H9 (cell line): Measurements from ENCODE around the gene TMCO2. TPM values are rescaled to one million over a fixed set of nuclear protein-coding genes. Genes with fewer than 3 reads are reported as not detected.

Experiments
- DNase-seq: peaks from one replicate; pipeline ENCODE4 v3.0.0-alpha.2; 2017
- H2AFZ ChIP-seq: one replicate; pipeline ENCODE4 v1.6.1; 2013; ENCODE audit warnings: mild to moderate bottlenecking, low read length, control low read depth, moderate library complexity
- H2AK5ac ChIP-seq: 2 replicates; pipeline ENCODE4 v1.6.1; 2013; ENCODE audit warnings: low read length, control low read depth, mixed read lengths; ENCODE audit not compliant: insufficient read length
- H2BK120ac ChIP-seq: one replicate; pipeline ENCODE4 v1.6.1; 2013; ENCODE audit warnings: low read depth, mild to moderate bottlenecking, low read length, control low read depth, inconsistent platforms; ENCODE audit not compliant: poor library complexity, severe bottlenecking
- H2BK12ac ChIP-seq: 2 replicates; pipeline ENCODE4 v1.6.1; 2013; ENCODE audit warnings: low read length, control low read depth, mixed read lengths, low read depth; ENCODE audit not compliant: insufficient read length
- H2BK15ac ChIP-seq: 2 replicates; pipeline ENCODE4 v1.6.1; 2013; ENCODE audit warnings: low read depth, low read length, control low read depth
- H2BK20ac ChIP-seq: one replicate; pipeline ENCODE4 v1.6.1; 2013; ENCODE audit warnings: low read depth, mild to moderate bottlenecking, low read length, control low read depth, inconsistent platforms; ENCODE audit not compliant: poor library complexity, severe bottlenecking
- H2BK5ac ChIP-seq: 2 replicates; pipeline ENCODE4 v1.6.1; 2013; ENCODE audit warnings: low read length, control low read depth, mixed read lengths; ENCODE audit not compliant: insufficient read length
- H3K14ac ChIP-seq: 2 replicates; pipeline ENCODE4 v1.6.1; 2013; ENCODE audit warnings: low read length, control low read depth; ENCODE audit not compliant: insufficient read depth
- H3K18ac ChIP-seq: 2 replicates; pipeline ENCODE4 v1.6.1; 2013; ENCODE audit warnings: low read depth, mild to moderate bottlenecking, mixed read lengths, low read length, control low read depth; ENCODE audit not compliant: insufficient read length
- H3K23ac ChIP-seq: 2 replicates; pipeline ENCODE4 v1.6.1; 2013; ENCODE audit warnings: low read length, control low read depth, mixed read lengths, low read depth; ENCODE audit not compliant: insufficient read length
- H3K23me2 ChIP-seq: 2 replicates; pipeline ENCODE4 v1.6.1; 2013; ENCODE audit warnings: low read depth, mild to moderate bottlenecking, mixed read lengths, low read length, control low read depth; ENCODE audit not compliant: insufficient read length, poor library complexity, severe bottlenecking
- H3K27ac ChIP-seq: 2 replicates; pipeline ENCODE4 v1.5.1; 2013; ENCODE audit warnings: low read length, control low read depth, mixed read lengths, low read depth; ENCODE audit not compliant: insufficient read length
- H3K27me3 ChIP-seq: 2 replicates; pipeline ENCODE4 v1.6.1; 2013; ENCODE audit warnings: low read length, control low read depth, inconsistent platforms; ENCODE audit not compliant: insufficient read depth
- H3K4ac ChIP-seq: 2 replicates; pipeline ENCODE4 v1.6.1; 2013; ENCODE audit warnings: low read depth, mild to moderate bottlenecking, control low read depth, inconsistent platforms, low read length, moderate library complexity
- H3K4me1 ChIP-seq: 2 replicates; pipeline ENCODE4 v1.6.1; 2013; ENCODE audit warnings: low read length, control low read depth, inconsistent platforms; ENCODE audit not compliant: insufficient read depth
- H3K4me2 ChIP-seq: 2 replicates; pipeline ENCODE4 v1.6.1; 2013; ENCODE audit warnings: low read length, control low read depth, mixed read lengths; ENCODE audit not compliant: insufficient read length, insufficient read depth
- H3K56ac ChIP-seq: 2 replicates; pipeline ENCODE4 v1.6.1; 2013; ENCODE audit warnings: low read depth, mild to moderate bottlenecking, mixed read lengths, low read length, control low read depth; ENCODE audit not compliant: insufficient read length
- H3K79me1 ChIP-seq: 2 replicates; pipeline ENCODE4 v1.6.1; 2013; ENCODE audit warnings: low read depth, mild to moderate bottlenecking, moderate library complexity, low read length, control low read depth, inconsistent platforms; ENCODE audit not compliant: insufficient read depth, poor library complexity, severe bottlenecking
- H3K79me2 ChIP-seq: 2 replicates; pipeline ENCODE4 v1.6.1; 2013; ENCODE audit warnings: low read length, control low read depth, inconsistent platforms; ENCODE audit not compliant: insufficient read depth
- H3K9ac ChIP-seq: 2 replicates; pipeline ENCODE4 v1.6.1; 2013; ENCODE audit warnings: low read length, control low read depth, mixed read lengths; ENCODE audit not compliant: insufficient read length; ENCODE audit errors: extremely low read depth
- H3K9me3 ChIP-seq: one replicate; pipeline ENCODE4 v1.6.1; 2013; ENCODE audit warnings: low read depth, low read length, inconsistent platforms; ENCODE audit not compliant: control insufficient read depth
- H3T11ph ChIP-seq: one replicate; pipeline ENCODE4 v1.6.1; 2013; ENCODE audit warnings: mild to moderate bottlenecking, low read length, control low read depth, inconsistent platforms
- H4K20me1 ChIP-seq: one replicate; pipeline ENCODE4 v1.6.1; 2013; ENCODE audit not compliant: control insufficient read depth, insufficient read length, insufficient read depth
- H4K5ac ChIP-seq: 2 replicates; pipeline ENCODE4 v1.6.1; 2013; ENCODE audit warnings: low read depth, mild to moderate bottlenecking, mixed read lengths, low read length, control low read depth; ENCODE audit not compliant: insufficient read length
- H4K8ac ChIP-seq: replicated peaks from 2 replicates; pipeline ENCODE4 v1.6.1; 2013; ENCODE audit warnings: low read length, control low read depth, mixed read lengths, low read depth; ENCODE audit not compliant: insufficient read length
- H4K91ac ChIP-seq: 2 replicates; pipeline ENCODE4 v1.6.1; 2013; ENCODE audit warnings: low read depth, mild to moderate bottlenecking, moderate library complexity, mixed read lengths, low read length, control low read depth; ENCODE audit not compliant: insufficient read length
- H3K27ac Mint-ChIP-seq, 3 experiments: 2 replicates in 2 of 3; 3 replicates in 1 of 3; pipeline ENCODE4 v1.8.0; 2020 to 2021; ENCODE audit warnings: mixed read lengths in 3 of 3, mild to moderate bottlenecking in 1 of 3, moderate library complexity in 1 of 3
- H3K27me3 Mint-ChIP-seq: 2 replicates; pipeline ENCODE4 v1.8.0; 2021; ENCODE audit warnings: low read depth, mild to moderate bottlenecking, moderate library complexity, mixed read lengths
- H3K36me3 Mint-ChIP-seq, 3 experiments: 2 replicates in 2 of 3; 3 replicates in 1 of 3; pipeline ENCODE4 v1.8.0; 2020 to 2021; ENCODE audit warnings: low read depth in 3 of 3, mixed read lengths in 3 of 3; ENCODE audit not compliant: insufficient read depth in 1 of 3
- H3K4me1 Mint-ChIP-seq, 2 experiments: 2 replicates each; pipeline ENCODE4 v1.8.0; 2020; ENCODE audit warnings: mixed read lengths in 2 of 2
- H3K4me3 Mint-ChIP-seq, 2 experiments: 2 replicates in 1 of 2; 3 replicates in 1 of 2; pipeline ENCODE4 v1.8.0; 2020 to 2021; ENCODE audit warnings: mild to moderate bottlenecking in 2 of 2, mixed read lengths in 2 of 2, moderate library complexity in 1 of 2
- H3K9me3 Mint-ChIP-seq, 2 experiments: 2 replicates in 1 of 2; 3 replicates in 1 of 2; pipeline ENCODE4 v1.8.0; 2020; ENCODE audit warnings: mild to moderate bottlenecking in 2 of 2, mixed read lengths in 2 of 2, moderate library complexity in 1 of 2
- WGBS: extraction: QIAGEN DNeasy Blood & Tissue Kit; methylation state at CpG from one replicate; pipeline ENCODE4 v1.1.7; 2013; ENCODE audit warnings: missing lambda C conversion rate, low lambda C conversion rate, mixed read lengths; ENCODE audit not compliant: insufficient read length; ENCODE audit errors: extremely low coverage; 5-methylcytosine and 5-hydroxymethylcytosine counted together
- total RNA-seq: library from RNA; stranded (reverse); gene quantifications from 2 replicates; pipeline ENCODE4 v1.2.1, GENCODE V29; 2021
- TF ChIP-seq, protein P1 (sequence below): fragments of 200-600 bp; sonication (generic); conservative IDR thresholded peaks from 3 replicates; pipeline ENCODE4 v1.8.0; 2021; ENCODE audit warnings: antibody characterized with exemption, mild to moderate bottlenecking

TMCO2 gene
- total RNA-seq, 1 experiment from 2014 or later: not detected

DNA sequence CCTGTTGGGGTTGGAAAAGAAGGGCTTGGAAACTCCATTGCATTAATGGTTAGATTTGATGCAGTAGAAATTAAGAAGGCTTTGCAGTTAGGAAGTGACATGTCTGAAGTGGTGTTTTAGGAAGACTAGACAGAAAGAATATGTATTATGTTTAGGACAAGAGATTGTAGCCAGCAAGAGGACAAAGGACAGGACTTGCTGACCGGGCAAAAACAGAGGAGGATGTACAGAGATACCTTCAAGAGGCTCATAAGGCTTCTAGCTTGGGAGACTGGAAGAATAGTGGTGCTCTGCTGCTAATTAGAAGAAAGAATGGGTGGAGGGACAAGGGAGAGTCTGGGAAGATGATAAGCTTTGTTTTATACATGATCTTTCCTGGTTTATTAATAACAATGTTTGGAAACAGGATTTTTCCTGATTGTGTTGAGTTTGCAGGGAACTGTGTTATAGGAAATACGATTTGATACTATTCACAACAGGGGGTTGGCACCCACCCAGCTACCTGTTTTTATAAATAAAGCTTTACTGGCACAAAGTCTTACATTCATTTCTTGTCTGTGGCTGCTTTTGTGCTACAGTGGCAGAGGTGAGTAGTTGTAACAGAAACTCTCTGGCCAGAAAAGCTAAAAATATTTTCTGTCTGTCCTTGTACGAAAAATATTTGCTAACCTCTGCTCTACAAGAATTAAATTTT lies 37.1 kb upstream of the TMCO2 start:
- Histone ChIP-seq H3K9ac (no peak overlapping the region), H3K23ac (no peak overlapping the region), H3K27ac (no peak overlapping the region), H2BK15ac (no peak overlapping the region), H2BK20ac (no peak overlapping the region), H2BK12ac (no peak overlapping the region), H4K20me1 (no peaks in the 10 kb centered on the region), H2AK5ac (no peak overlapping the region), H3K79me2 (no peaks in the 10 kb centered on the region), H3K27me3 (no peaks in the 10 kb centered on the region), H2AFZ (no peak overlapping the region), H4K91ac (no peak overlapping the region), H3K14ac (no peak overlapping the region), H3K9me3 (no peaks in the 10 kb centered on the region), H3K4ac (no peak overlapping the region), H4K8ac (no peak overlapping the region), H3K18ac (no peak overlapping the region), H3T11ph (no peak overlapping the region), H3K4me1 (no peaks in the 10 kb centered on the region), H2BK120ac (no peak overlapping the region), H4K5ac (no peak overlapping the region), H3K56ac (no peak overlapping the region), H3K23me2 (no peaks in the 10 kb centered on the region), H3K79me1 (no peaks in the 10 kb centered on the region), H2BK5ac (no peak overlapping the region), H3K4me2 (no peak overlapping the region)
- Mint-ChIP-seq H3K27me3 (no peaks in the 10 kb centered on the region), H3K9me3 (no peaks in the 10 kb centered on the region), H3K4me1 (no peaks in the 10 kb centered on the region), H3K36me3 (peaks cover 3 to 14% (median 13%) of the 10 kb centered on the region in 3 experiments; a peak in 6 of 7 replicates), H3K27ac (no peak overlapping the region; a peak in 1 of 7 replicates), H3K4me3 (no peak overlapping the region)
- no CpG with 5 or more reads among the region's 3 CpGs for WGBS
- TF ChIP-seq, protein P1, sequence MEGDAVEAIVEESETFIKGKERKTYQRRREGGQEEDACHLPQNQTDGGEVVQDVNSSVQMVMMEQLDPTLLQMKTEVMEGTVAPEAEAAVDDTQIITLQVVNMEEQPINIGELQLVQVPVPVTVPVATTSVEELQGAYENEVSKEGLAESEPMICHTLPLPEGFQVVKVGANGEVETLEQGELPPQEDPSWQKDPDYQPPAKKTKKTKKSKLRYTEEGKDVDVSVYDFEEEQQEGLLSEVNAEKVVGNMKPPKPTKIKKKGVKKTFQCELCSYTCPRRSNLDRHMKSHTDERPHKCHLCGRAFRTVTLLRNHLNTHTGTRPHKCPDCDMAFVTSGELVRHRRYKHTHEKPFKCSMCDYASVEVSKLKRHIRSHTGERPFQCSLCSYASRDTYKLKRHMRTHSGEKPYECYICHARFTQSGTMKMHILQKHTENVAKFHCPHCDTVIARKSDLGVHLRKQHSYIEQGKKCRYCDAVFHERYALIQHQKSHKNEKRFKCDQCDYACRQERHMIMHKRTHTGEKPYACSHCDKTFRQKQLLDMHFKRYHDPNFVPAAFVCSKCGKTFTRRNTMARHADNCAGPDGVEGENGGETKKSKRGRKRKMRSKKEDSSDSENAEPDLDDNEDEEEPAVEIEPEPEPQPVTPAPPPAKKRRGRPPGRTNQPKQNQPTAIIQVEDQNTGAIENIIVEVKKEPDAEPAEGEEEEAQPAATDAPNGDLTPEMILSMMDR: no peak
- no peak for DNase-seq
